ENCODE data around the gene ADGRA3. TPM values are rescaled to one million over a fixed set of nuclear protein-coding genes. Genes with fewer than 3 reads are reported as not detected.

ADGRA3 gene
- polyA plus RNA-seq, 3 donors = 0.07 TPM; not detected in 2

- no peak overlapping the region for H3K4me3 Mint-ChIP-seq
- Histone ChIP-seq H3K4me3 (replicated peaks in 1 of 3; ENCODE audit: low read depth in 2 of 3, low read length in 3 of 3) (no peak overlapping the region), H3K4me2 (replicated peaks; ENCODE audit: extremely low read depth, low read length, poor library complexity, severe bottlenecking) (no peak overlapping the region), H4K20me1 (ENCODE audit: insufficient read depth, low read length) (no peaks in the 10 kb centered on the region), H3K27ac (ENCODE audit: low read depth in 1 of 2, low read length in 2 of 2) (no peak overlapping the region), H3K9ac (ENCODE audit: insufficient read depth, low read length, poor library complexity, severe bottlenecking) (no peak overlapping the region), H3K79me2 (ENCODE audit: insufficient read depth, low read length) (no peaks in the 10 kb centered on the region), H3K4me1 (ENCODE audit: control insufficient read depth in 1 of 2, insufficient read depth in 2 of 2, low read length in 2 of 2) (no peaks in the 10 kb centered on the region), H2AFZ (ENCODE audit: insufficient read depth, low read depth, low read length, poor library complexity, severe bottlenecking) (no peak overlapping the region), H3K9me3 (replicated peaks in 1 of 2; ENCODE audit: control insufficient read depth in 1 of 2, insufficient read depth in 1 of 2, low read length in 2 of 2) (no peaks in the 10 kb centered on the region), H3K36me3 (replicated peaks in 1 of 2; ENCODE audit: control insufficient read depth in 1 of 2, insufficient read depth in 2 of 2, low read length in 2 of 2) (no peaks in the 10 kb centered on the region), H3K27me3 (ENCODE audit: control insufficient read depth in 2 of 2, insufficient read depth in 2 of 2, low read length in 2 of 2) (no peaks in the 10 kb centered on the region)
- TF ChIP-seq, protein P1, sequence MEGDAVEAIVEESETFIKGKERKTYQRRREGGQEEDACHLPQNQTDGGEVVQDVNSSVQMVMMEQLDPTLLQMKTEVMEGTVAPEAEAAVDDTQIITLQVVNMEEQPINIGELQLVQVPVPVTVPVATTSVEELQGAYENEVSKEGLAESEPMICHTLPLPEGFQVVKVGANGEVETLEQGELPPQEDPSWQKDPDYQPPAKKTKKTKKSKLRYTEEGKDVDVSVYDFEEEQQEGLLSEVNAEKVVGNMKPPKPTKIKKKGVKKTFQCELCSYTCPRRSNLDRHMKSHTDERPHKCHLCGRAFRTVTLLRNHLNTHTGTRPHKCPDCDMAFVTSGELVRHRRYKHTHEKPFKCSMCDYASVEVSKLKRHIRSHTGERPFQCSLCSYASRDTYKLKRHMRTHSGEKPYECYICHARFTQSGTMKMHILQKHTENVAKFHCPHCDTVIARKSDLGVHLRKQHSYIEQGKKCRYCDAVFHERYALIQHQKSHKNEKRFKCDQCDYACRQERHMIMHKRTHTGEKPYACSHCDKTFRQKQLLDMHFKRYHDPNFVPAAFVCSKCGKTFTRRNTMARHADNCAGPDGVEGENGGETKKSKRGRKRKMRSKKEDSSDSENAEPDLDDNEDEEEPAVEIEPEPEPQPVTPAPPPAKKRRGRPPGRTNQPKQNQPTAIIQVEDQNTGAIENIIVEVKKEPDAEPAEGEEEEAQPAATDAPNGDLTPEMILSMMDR (IDR thresholded peaks at IDR 0.05) = no peak
- intact Hi-C loops (cut with micrococcal nuclease) = no loop called here
- no peak overlapping the region for H3K27ac Mint-ChIP-seq
- 35% methylated on average over 5 of the region's 6 CpGs for WGBS (ENCODE audit: insufficient coverage)
- no peaks in the 10 kb centered on the region for H3K4me1 Mint-ChIP-seq
- H3K27me3 Mint-ChIP-seq (ENCODE audit: low read depth in 3 of 3) = peaks cover 0 to 3% (median 0%) of the 10 kb centered on the region in 3 donors
- H3K9me3 Mint-ChIP-seq = no peaks in the 10 kb centered on the region
- no peak for DNase-seq
- H3K36me3 Mint-ChIP-seq = no peaks in the 10 kb centered on the region
Observed at GRCh38 chr4:22434895-22435294, 81.0 kb downstream of the ADGRA3 start.

- no peaks in the 10 kb centered on the region for H3K79me2 ChIP-seq (ENCODE audit: insufficient read depth, low read length)
- H3K36me3 Mint-ChIP-seq = no peaks in the 10 kb centered on the region
- H3K9ac ChIP-seq (ENCODE audit: insufficient read depth, low read length, poor library complexity, severe bottlenecking) = no peak overlapping the region
- intact Hi-C loops (cut with micrococcal nuclease) = no loop called here
- H3K27me3 ChIP-seq (ENCODE audit: control insufficient read depth in 2 of 2, insufficient read depth in 2 of 2, low read length in 2 of 2) = no peaks in the 10 kb centered on the region
- H3K27me3 Mint-ChIP-seq (ENCODE audit: low read depth in 3 of 3) = peaks cover 0 to 3% (median 0%) of the 10 kb centered on the region in 3 donors
- no peaks in the 10 kb centered on the region for H3K4me1 Mint-ChIP-seq
- 91% methylated on average over 1 of the region's 3 CpGs for WGBS (ENCODE audit: insufficient coverage)
- no peaks in the 10 kb centered on the region for H3K36me3 ChIP-seq (replicated peaks in 1 of 2; ENCODE audit: control insufficient read depth in 1 of 2, insufficient read depth in 2 of 2, low read length in 2 of 2)
- no peaks in the 10 kb centered on the region for H4K20me1 ChIP-seq (ENCODE audit: insufficient read depth, low read length)
- no peak overlapping the region for H3K4me3 Mint-ChIP-seq
- no peak overlapping the region for H3K4me2 ChIP-seq (replicated peaks; ENCODE audit: extremely low read depth, low read length, poor library complexity, severe bottlenecking)
- no peaks in the 10 kb centered on the region for H3K9me3 ChIP-seq (replicated peaks in 1 of 2; ENCODE audit: control insufficient read depth in 1 of 2, insufficient read depth in 1 of 2, low read length in 2 of 2)
- H3K4me3 ChIP-seq (replicated peaks in 1 of 3; ENCODE audit: low read depth in 2 of 3, low read length in 3 of 3) = no peak overlapping the region
- H3K27ac Mint-ChIP-seq = no peak overlapping the region
- H3K9me3 Mint-ChIP-seq = no peaks in the 10 kb centered on the region
- DNase-seq = no peak
- H2AFZ ChIP-seq (ENCODE audit: insufficient read depth, low read depth, low read length, poor library complexity, severe bottlenecking) = no peak overlapping the region
- no peaks in the 10 kb centered on the region for H3K4me1 ChIP-seq (ENCODE audit: control insufficient read depth in 1 of 2, insufficient read depth in 2 of 2, low read length in 2 of 2)
- no peak overlapping the region for H3K27ac ChIP-seq (ENCODE audit: low read depth in 1 of 2, low read length in 2 of 2)
- TF ChIP-seq, protein P1 (IDR thresholded peaks at IDR 0.05) = no peak
Observed at GRCh38 chr4:22430626-22431025, 85.2 kb downstream of the ADGRA3 start.
